Mesenchymal stem cell (in vitro differentiated cells and primary cell): ENCODE results near the gene AIM2.

ENCODE experiments used
- DNase-seq: peaks from one replicate; pipeline ENCODE4 v3.0.0-alpha.2; 2013
- H2AFZ ChIP-seq: one replicate; pipeline ENCODE4 v1.6.1; 2013; ENCODE audit warnings: low read depth, mild to moderate bottlenecking, control low read depth, inconsistent platforms, low read length, moderate library complexity
- H2AK5ac ChIP-seq: 2 replicates; pipeline ENCODE4 v1.6.1; 2013; ENCODE audit warnings: low read length, moderate library complexity, mild to moderate bottlenecking, inconsistent platforms; ENCODE audit not compliant: severe bottlenecking
- H2BK120ac ChIP-seq: one replicate; pipeline ENCODE4 v1.6.1; 2013; ENCODE audit warnings: low read depth, mild to moderate bottlenecking, inconsistent platforms, low read length, moderate library complexity
- H2BK12ac ChIP-seq, 2 experiments: one replicate each; pipeline ENCODE4 v1.6.1; 2013; ENCODE audit warnings: inconsistent platforms in 2 of 2, low read length in 2 of 2, mild to moderate bottlenecking in 2 of 2, moderate library complexity in 2 of 2, control low read depth in 1 of 2
- H2BK15ac ChIP-seq: one replicate; pipeline ENCODE4 v1.6.1; 2013; ENCODE audit warnings: mild to moderate bottlenecking, low read depth, inconsistent platforms; ENCODE audit not compliant: poor library complexity, severe bottlenecking
- H2BK5ac ChIP-seq: 2 replicates; pipeline ENCODE4 v1.6.1; 2013; ENCODE audit warnings: low read depth, mild to moderate bottlenecking, low read length, control low read depth, inconsistent platforms; ENCODE audit not compliant: poor library complexity, severe bottlenecking
- H3K14ac ChIP-seq, 2 experiments: one replicate each; pipeline ENCODE4 v1.6.1; 2013; ENCODE audit warnings: inconsistent platforms in 2 of 2, low read length in 2 of 2, control low read depth in 1 of 2, mild to moderate bottlenecking in 1 of 2, moderate library complexity in 1 of 2
- H3K18ac ChIP-seq, 2 experiments: one replicate each; pipeline ENCODE4 v1.6.1; 2013; ENCODE audit warnings: inconsistent platforms in 2 of 2, low read length in 2 of 2, control low read depth in 1 of 2, low read depth in 1 of 2, mild to moderate bottlenecking in 1 of 2
- H3K23ac ChIP-seq, 2 experiments: one replicate each; pipeline ENCODE4 v1.6.1; 2013; ENCODE audit warnings: inconsistent platforms in 2 of 2, low read length in 2 of 2, mild to moderate bottlenecking in 2 of 2, moderate library complexity in 2 of 2, control low read depth in 1 of 2
- H3K27ac ChIP-seq: 2 replicates; pipeline ENCODE4 v1.5.1; 2013; ENCODE audit warnings: mild to moderate bottlenecking, moderate library complexity, low read length, control low read depth, inconsistent platforms; ENCODE audit not compliant: poor library complexity, severe bottlenecking
- H3K27me3 ChIP-seq, 2 experiments: 2 replicates each; pipeline versions ENCODE4 v1.6.1 to v1.7.0; 2013; ENCODE audit warnings: low read length in 2 of 2, mild to moderate bottlenecking in 2 of 2, moderate library complexity in 2 of 2, control low read depth in 1 of 2, inconsistent platforms in 1 of 2; ENCODE audit not compliant: control insufficient read depth in 1 of 2, insufficient read depth in 1 of 2
- H3K36me3 ChIP-seq, 2 experiments: 2 replicates each; pipeline versions ENCODE4 v1.6.1 to v1.7.0; 2013; ENCODE audit warnings: low read length in 2 of 2, control low read depth in 1 of 2, inconsistent platforms in 1 of 2, low read depth in 1 of 2, mild to moderate bottlenecking in 1 of 2; ENCODE audit not compliant: insufficient read depth in 2 of 2, control insufficient read depth in 1 of 2
- H3K4ac ChIP-seq, 2 experiments: one replicate each; pipeline ENCODE4 v1.6.1; 2013; ENCODE audit warnings: inconsistent platforms in 2 of 2, low read length in 2 of 2, mild to moderate bottlenecking in 2 of 2, moderate library complexity in 2 of 2, control low read depth in 1 of 2, low read depth in 1 of 2
- H3K4me1 ChIP-seq: 2 replicates; pipeline ENCODE4 v1.6.1; 2013; ENCODE audit warnings: low read depth, low read length, control low read depth; ENCODE audit not compliant: control insufficient read depth, insufficient read depth
- H3K4me2 ChIP-seq: 2 replicates; pipeline ENCODE4 v1.6.1; 2013; ENCODE audit warnings: low read length, mild to moderate bottlenecking, inconsistent platforms; ENCODE audit not compliant: poor library complexity, severe bottlenecking
- H3K4me3 ChIP-seq, 2 experiments: 2 replicates each; pipeline versions ENCODE4 v1.5.1 to v1.7.0; 2013; ENCODE audit warnings: low read length in 2 of 2, mild to moderate bottlenecking in 2 of 2, control low read depth in 1 of 2, low read depth in 1 of 2; ENCODE audit not compliant: insufficient read depth in 1 of 2
- H3K79me1 ChIP-seq: replicated peaks from 2 replicates; pipeline ENCODE4 v1.6.1; 2013; ENCODE audit warnings: mild to moderate bottlenecking, control low read depth, low read length, inconsistent platforms; ENCODE audit not compliant: poor library complexity, severe bottlenecking
- H3K9ac ChIP-seq: 2 replicates; pipeline ENCODE4 v1.7.0; 2013; ENCODE audit warnings: mild to moderate bottlenecking, low read length, moderate library complexity
- H3K9me3 ChIP-seq: 2 replicates; pipeline ENCODE4 v1.7.0; 2013; ENCODE audit warnings: mild to moderate bottlenecking, low read length; ENCODE audit not compliant: control insufficient read depth
- H4K8ac ChIP-seq: one replicate; pipeline ENCODE4 v1.6.1; 2013; ENCODE audit warnings: inconsistent platforms, mild to moderate bottlenecking, low read length, moderate library complexity
- H4K91ac ChIP-seq: one replicate; pipeline ENCODE4 v1.6.1; 2013; ENCODE audit warnings: mild to moderate bottlenecking, low read length, inconsistent platforms
- WGBS: methylation state at CpG from one replicate; pipeline ENCODE4 v1.1.7; 2013; ENCODE audit warnings: mixed read lengths; 5-methylcytosine and 5-hydroxymethylcytosine counted together

The AIM2 gene

GRCh38 chr1:159084867-159085266 lies 8.3 kb upstream of the AIM2 start:
- Histone ChIP-seq H3K4ac (no peak overlapping the region), H3K27me3 (peaks cover 0 to 4% of the 10 kb centered on the region in 2 experiments), H3K79me1 (no peaks in the 10 kb centered on the region), H3K9me3 (no peaks in the 10 kb centered on the region), H3K27ac (no peak overlapping the region), H2BK12ac (no peak overlapping the region), H4K8ac (no peak overlapping the region), H3K9ac (no peak overlapping the region), H4K91ac (no peak overlapping the region), H3K18ac (no peak overlapping the region), H3K36me3 (no peaks in the 10 kb centered on the region), H2BK120ac (no peak overlapping the region), H2AK5ac (no peak overlapping the region), H2AFZ (no peak overlapping the region), H3K14ac (no peak overlapping the region), H2BK5ac (no peak overlapping the region), H2BK15ac (no peak overlapping the region), H3K4me1 (no peaks in the 10 kb centered on the region), H3K4me2 (no peak overlapping the region), H3K4me3 (no peak overlapping the region), H3K23ac (no peak overlapping the region)
- whole genome bisulfite sequencing: 98% methylated on average over 3 of the region's 3 CpGs
- no peak for DNase-seq

- H4K91ac ChIP-seq: no peak overlapping the region
- no peaks in the 10 kb centered on the region for H3K4me1 ChIP-seq
- 92% methylated on average over 3 of the region's 3 CpGs for WGBS
- no peak overlapping the region for H2BK15ac ChIP-seq
- no peak overlapping the region for H3K4me3 ChIP-seq
- DNase-seq: no peak
- H3K27ac ChIP-seq: no peak overlapping the region
- H3K4ac ChIP-seq: no peak overlapping the region
- no peak overlapping the region for H3K14ac ChIP-seq
- H2AFZ ChIP-seq: no peak overlapping the region
- H3K79me1 ChIP-seq: no peaks in the 10 kb centered on the region
- no peak overlapping the region for H3K9ac ChIP-seq
- H3K9me3 ChIP-seq: no peaks in the 10 kb centered on the region
- no peak overlapping the region for H2AK5ac ChIP-seq
- peaks cover 0 to 7% of the 10 kb centered on the region in 2 experiments for H3K27me3 ChIP-seq
- no peak overlapping the region for H3K4me2 ChIP-seq
- no peak overlapping the region for H3K23ac ChIP-seq
- no peaks in the 10 kb centered on the region for H3K36me3 ChIP-seq
- H2BK12ac ChIP-seq: no peak overlapping the region
- no peak overlapping the region for H4K8ac ChIP-seq
- no peak overlapping the region for H2BK120ac ChIP-seq
- H3K18ac ChIP-seq: no peak overlapping the region
- no peak overlapping the region for H2BK5ac ChIP-seq
Observed at GRCh38 chr1:159084152-159084551, 7.6 kb upstream of the AIM2 start.

- Histone ChIP-seq H3K4me2 (no peak overlapping the region), H3K14ac (no peak overlapping the region), H3K36me3 (no peaks in the 10 kb centered on the region), H2BK15ac (no peak overlapping the region), H3K27me3 (peaks cover 0 to 14% of the 10 kb centered on the region in 2 experiments), H3K9ac (no peak overlapping the region), H3K23ac (no peak overlapping the region), H3K4ac (no peak overlapping the region), H4K91ac (no peak overlapping the region), H3K79me1 (no peaks in the 10 kb centered on the region), H2BK5ac (no peak overlapping the region), H4K8ac (no peak overlapping the region), H3K4me1 (no peaks in the 10 kb centered on the region), H2BK120ac (no peak overlapping the region), H3K27ac (no peak overlapping the region), H2AFZ (no peak overlapping the region), H3K18ac (no peak overlapping the region), H3K9me3 (no peaks in the 10 kb centered on the region), H2AK5ac (no peak overlapping the region), H2BK12ac (no peak overlapping the region), H3K4me3 (no peak overlapping the region)
- WGBS: no CpG with 5 or more reads among the region's 1 CpG
- DNase-seq: no peak
Observed at GRCh38 chr1:159083013-159083412, 6.4 kb upstream of the AIM2 start.

GRCh38 chr1:159081626-159082025 lies 5.1 kb upstream of the AIM2 start:
- Histone ChIP-seq H3K14ac (no peak overlapping the region), H2BK12ac (no peak overlapping the region), H3K9ac (peak overlapping the region; percentile 4), H2AFZ (no peak overlapping the region), H3K79me1 (no peaks in the 10 kb centered on the region), H3K27ac (no peak overlapping the region), H2BK5ac (no peak overlapping the region), H2AK5ac (no peak overlapping the region), H3K27me3 (peaks cover 0 to 20% of the 10 kb centered on the region in 2 experiments), H3K4ac (no peak overlapping the region), H3K36me3 (no peaks in the 10 kb centered on the region), H4K8ac (no peak overlapping the region), H3K4me3 (no peak overlapping the region), H3K4me2 (no peak overlapping the region), H2BK15ac (no peak overlapping the region), H3K18ac (no peak overlapping the region), H3K23ac (no peak overlapping the region), H4K91ac (no peak overlapping the region), H3K9me3 (no peaks in the 10 kb centered on the region), H3K4me1 (no peaks in the 10 kb centered on the region), H2BK120ac (no peak overlapping the region)
- DNase-seq: no peak
- WGBS: 58% methylated on average over 1 of the region's 1 CpG
